Fibroblast of skin of abdomen (primary cell): ENCODE results near the gene HDAC7.

Experiments used
- DNase-seq: peaks from one replicate; pipeline ENCODE4 v3.0.0-alpha.2; 2013

Gene HDAC7

DNA sequence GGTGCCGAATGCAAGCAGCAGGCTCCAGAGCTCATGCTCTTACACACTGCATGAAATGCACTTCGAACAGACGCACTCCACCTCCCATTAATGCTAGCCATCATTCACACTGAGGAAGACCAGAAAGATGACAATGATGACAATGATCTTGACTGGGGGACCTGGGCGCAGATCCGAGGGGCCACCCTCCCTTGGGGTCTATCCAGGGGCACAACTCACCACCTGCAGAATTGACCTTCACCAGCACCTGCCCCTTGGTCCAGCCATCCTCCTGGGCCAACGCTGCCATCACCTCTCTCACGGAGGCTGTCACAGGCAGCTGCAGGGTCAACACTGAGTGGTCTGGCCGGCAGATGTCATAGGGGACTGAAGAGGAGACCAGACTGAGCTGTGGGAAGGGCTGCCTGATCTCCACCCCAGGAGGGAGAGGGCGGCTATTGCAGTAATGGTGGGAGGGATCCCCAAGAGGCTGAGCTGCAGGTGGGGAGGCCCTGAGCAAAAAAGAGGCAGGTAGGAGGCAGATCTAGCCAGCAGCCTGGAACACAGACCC lies 76.3 kb downstream of the HDAC7 start:
- DNase-seq = no peak

DNA sequence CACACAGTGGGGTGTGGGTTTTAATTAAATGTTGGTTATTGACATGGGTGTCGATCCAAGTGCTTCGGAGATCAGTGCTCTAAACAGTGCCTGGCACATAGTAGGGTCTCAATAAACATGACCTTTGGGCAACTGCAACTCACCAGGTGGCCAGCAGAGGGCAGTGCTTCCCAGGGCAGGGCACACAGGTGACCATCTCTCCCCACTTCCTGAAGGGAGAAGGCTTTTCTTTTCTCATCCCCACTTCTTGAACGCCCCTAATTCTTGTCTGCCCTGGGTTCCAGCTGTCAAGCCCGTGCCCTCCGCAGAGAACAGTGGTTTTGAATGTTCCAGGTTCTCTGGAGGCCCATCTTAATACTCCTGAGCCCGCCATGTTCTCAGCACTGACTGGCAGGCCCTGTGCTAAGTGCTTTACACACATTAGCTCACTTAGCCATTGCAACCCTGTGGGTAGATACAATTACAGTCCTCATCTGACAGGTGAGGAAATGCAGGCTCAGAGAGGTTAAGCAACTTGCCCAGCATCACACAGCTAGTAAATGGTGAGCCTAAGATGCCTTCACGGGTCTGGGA lies 77.4 kb downstream of the HDAC7 start:
- DNase-seq = no peak

DNA sequence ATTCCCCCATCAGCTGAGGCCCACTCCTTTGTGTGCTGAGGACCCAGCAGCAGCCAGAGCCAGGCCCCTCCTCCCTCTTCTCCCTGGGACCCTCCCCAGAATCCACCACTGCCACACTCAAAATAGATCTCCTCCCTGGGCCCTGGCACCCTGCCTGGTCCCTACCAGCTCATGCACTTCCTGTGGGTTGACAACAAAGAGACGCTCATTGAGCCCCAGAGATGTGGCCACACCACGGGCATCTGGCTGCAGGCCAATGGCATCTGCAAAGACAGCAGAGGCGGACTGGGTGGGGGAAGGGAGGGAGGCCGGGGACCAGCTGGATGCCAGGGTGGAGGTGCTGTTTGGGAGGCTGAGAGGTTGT lies 78.4 kb downstream of the HDAC7 start:
- no peak for DNase-seq

DNA sequence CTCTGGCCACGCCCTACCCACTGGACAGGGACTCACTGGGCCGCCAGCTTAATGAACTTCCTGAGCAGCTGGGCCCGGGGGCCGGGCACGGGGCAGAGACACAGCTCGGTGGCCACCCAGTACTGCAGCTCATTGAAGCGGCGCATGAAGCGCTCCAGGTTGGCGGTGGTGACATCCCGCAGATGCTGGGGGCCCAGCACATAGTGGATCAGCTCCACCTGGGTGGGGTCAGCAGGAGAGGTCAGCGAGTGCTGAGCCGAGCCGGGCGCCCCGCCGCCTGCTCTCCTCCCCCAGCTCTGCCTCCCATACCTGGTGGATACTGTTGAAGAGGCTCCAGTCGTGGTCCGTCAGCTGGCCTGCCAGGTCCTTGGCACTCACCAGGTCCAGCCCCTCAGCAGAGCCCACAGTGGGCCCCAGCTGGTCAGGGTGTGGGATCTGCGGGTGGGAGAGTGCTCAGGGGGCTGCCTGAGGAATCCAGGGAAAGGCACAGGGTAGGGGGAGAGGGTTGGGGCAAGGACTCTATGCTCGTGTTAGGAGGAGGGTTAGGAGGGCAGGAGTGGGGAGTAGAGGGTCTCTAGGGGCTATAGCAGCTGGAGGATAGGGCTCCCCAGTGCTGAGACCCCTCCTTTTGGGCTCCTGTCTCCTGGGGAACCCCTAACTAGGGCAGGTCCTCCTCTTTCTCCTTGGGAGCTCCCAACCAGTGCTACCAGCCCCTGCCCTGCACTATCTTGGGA lies 78.9 kb downstream of the HDAC7 start:
- DNase-seq = no peak

DNA sequence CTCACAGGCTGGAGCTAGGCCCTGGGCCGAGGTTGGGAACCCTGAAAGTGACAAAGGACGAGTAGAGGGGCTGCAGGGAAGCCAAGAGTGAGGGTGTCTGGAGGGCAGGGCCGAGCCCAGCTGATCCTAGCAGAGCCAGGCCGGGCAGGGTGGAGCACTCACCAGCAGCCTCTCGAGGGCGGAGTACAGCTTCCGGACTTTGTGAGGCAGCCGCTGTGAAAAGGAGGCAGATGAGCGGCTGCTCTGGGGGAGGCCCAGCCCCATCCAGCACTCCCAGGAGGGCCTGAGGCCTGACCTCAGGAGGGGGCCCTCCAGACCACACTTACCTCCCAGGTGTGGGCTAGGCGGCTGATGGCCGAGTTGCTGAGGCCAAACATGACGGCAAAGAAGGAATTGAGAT lies 79.7 kb downstream of the HDAC7 start:
- DNase-seq = no peak

GRCh38 chr12:47739297-47739696 lies 80.4 kb downstream of the HDAC7 start:
- DNase-seq = no peak

DNA sequence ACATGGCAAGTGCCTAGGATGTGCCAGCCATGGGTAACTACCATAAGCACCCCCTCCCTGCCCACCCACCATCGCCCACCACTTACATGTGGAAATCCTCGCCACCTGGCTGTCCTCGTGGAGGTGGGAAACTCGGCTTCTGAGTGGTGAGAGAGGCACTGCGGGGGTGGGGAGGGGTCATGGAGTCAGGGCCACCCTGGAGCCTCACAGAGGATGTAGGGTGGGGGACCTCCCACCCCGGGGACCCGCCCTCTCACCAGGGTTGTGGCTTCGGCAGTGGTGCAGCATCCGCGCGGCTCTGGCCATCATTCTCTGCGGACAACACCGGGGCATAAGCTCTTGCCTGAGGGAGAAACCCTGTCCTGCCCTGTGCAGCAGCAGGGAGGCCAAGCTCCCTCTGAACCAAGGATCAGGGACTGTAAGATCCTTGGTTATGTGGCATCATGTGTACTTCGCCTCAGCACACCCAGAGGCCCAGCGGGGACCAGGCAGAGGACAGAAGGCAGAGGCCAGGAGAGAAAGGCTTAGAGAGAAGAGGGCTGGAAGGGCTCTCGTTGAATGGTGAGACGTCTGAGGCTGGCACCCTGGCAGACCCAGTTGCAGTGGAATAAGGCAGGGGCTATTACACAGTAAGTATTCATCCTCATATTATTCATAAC lies 81.6 kb downstream of the HDAC7 start:
- no peak for DNase-seq

GRCh38 chr12:47736877-47737676 lies 82.6 kb downstream of the HDAC7 start:
- peak; percentile 26 for DNase-seq

DNA sequence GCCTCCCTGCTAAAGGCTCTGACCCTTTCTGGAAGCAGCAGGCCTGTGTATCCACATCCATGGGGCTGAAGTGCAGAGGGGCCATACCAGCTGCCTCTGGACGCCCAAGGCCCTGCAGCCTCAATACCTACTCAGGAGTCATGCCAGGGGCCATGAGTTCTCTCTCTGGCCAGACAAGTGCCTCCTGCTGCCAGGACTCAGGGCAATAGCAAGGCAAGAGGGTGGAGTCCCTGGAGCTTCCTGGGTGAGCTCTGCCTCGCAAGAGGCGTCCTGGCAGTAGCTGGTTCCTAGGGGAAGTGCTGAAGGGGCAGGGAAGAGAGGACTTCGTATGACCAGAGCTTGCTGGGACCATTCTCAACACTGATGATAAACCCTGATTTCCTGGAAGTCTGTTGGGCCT lies 83.5 kb downstream of the HDAC7 start:
- no peak for DNase-seq

DNA sequence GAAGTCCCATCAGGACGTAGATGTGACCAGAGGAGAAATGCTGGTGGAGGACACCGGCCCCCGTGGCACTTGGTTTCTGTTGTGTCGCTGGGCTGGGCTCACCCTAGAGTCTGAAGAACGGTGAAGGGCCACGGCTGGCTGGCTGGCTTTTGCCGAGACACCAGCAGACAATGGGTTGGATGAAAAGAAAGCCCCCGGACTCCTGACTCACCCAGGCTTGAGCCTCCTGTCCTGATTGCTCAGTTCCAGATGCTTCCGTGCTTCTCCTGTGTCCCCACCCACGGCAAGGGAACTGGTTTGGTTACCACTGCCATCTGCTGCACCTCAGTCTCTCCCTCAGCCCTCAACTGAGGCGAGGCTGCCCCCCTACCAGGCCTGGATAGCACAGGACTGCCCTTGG lies 84.1 kb downstream of the HDAC7 start:
- no peak for DNase-seq

GRCh38 chr12:47734725-47735480 lies 84.8 kb downstream of the HDAC7 start:
- no peak for DNase-seq

DNA sequence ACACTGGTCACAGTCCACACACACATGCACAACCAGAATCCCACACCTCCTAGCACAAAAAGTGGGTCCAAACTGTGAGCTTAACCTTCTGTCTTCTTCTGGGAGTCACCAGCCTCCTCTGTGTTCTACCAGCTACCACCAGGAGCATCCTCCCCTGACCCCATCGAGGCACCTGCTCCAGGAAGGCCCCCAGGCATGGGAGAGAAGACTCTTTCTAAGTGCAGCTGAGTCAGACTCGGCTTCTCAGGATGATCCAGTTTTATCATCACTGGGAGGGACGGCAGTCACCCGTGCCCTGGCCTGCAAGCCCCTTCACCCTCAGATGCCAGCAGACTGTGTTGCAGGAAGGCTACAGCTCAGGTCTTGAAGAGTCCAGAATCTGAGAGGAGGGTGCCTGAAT lies 86.6 kb downstream of the HDAC7 start:
- DNase-seq = no peak
